GM12891 (cell line): Measurements from ENCODE around the gene HLCS.

Experiments
- PAX5 ChIP-seq: IDR thresholded peaks from 2 replicates; pipeline ENCODE4 v1.6.1; 2011; ENCODE audit warnings: low read length, moderate library complexity, mild to moderate bottlenecking; ENCODE audit not compliant: insufficient read depth, severe bottlenecking
- POLR2A ChIP-seq: IDR thresholded peaks from 2 replicates; pipeline ENCODE4 v1.6.1; 2011; ENCODE audit warnings: low read depth, low read length, control low read depth
- POLR2AphosphoS5 ChIP-seq: IDR thresholded peaks from 2 replicates; pipeline ENCODE4 v1.6.1; 2011; ENCODE audit warnings: low read depth, low read length, control low read depth
- SPI1 ChIP-seq: IDR thresholded peaks from 2 replicates; pipeline ENCODE4 v1.6.1; 2011; ENCODE audit warnings: low read depth, low read length, control low read depth
- TAF1 ChIP-seq: IDR thresholded peaks from 2 replicates; pipeline ENCODE4 v1.6.1; 2011; ENCODE audit warnings: low read depth, low read length, control low read depth

- TF ChIP-seq TAF1 = no peak
- no peak for TF ChIP-seq POLR2A
- no peak for TF ChIP-seq POLR2AphosphoS5
- TF ChIP-seq SPI1 = no peak
- no peak for TF ChIP-seq PAX5
These were observed 49.8 kb downstream of the HLCS start for GRCh38 chr21:36916718-36917117.
